Osteoblast (primary cell): ENCODE measurements around the gene NUF2. TPM values are rescaled to one million over a fixed set of nuclear protein-coding genes. Genes with fewer than 3 reads are reported as not detected.

ENCODE experiments used
- DNase-seq: peaks from one replicate; pipeline ENCODE4 v3.0.0; 2011; ENCODE audit warnings: low spot score, mixed read lengths; ENCODE audit not compliant: insufficient read length; ENCODE audit errors: missing footprints
- H2AFZ ChIP-seq: 2 replicates; pipeline ENCODE4 v1.6.0; 2011; ENCODE audit warnings: mild to moderate bottlenecking, low read length
- H3K27ac ChIP-seq: 2 replicates; pipeline ENCODE4 v1.5.1; 2011; ENCODE audit warnings: mild to moderate bottlenecking, low read depth, low read length, moderate library complexity
- H3K27me3 ChIP-seq: 2 replicates; pipeline ENCODE4 v1.6.0; 2012; ENCODE audit warnings: mild to moderate bottlenecking, control low read depth, inconsistent platforms, low read length, moderate library complexity; ENCODE audit not compliant: insufficient read depth
- H3K36me3 ChIP-seq: 2 replicates; pipeline ENCODE4 v1.5.1; 2011; ENCODE audit warnings: mild to moderate bottlenecking, low read length, control low read depth, moderate library complexity; ENCODE audit not compliant: insufficient read depth
- H3K4me1 ChIP-seq: 2 replicates; pipeline ENCODE4 v1.5.1; 2011; ENCODE audit warnings: mild to moderate bottlenecking, low read length, control low read depth, moderate library complexity; ENCODE audit not compliant: insufficient read depth
- H3K4me2 ChIP-seq: 2 replicates; pipeline ENCODE4 v1.6.0; 2011; ENCODE audit warnings: mild to moderate bottlenecking, low read length; ENCODE audit not compliant: insufficient read depth
- H3K4me3 ChIP-seq: fragments of 200-600 bp; sonication (generic); 3 replicates; pipeline ENCODE4 v1.5.1; 2012; ENCODE audit warnings: mild to moderate bottlenecking, low read length, inconsistent platforms; ENCODE audit not compliant: insufficient read depth
- H3K79me2 ChIP-seq: 2 replicates; pipeline ENCODE4 v1.6.0; 2012; ENCODE audit warnings: mild to moderate bottlenecking, low read length, control low read depth, inconsistent platforms; ENCODE audit not compliant: insufficient read depth
- H3K9me3 ChIP-seq: 2 replicates; pipeline ENCODE4 v1.5.1; 2011; ENCODE audit warnings: low read depth, low read length, control low read depth
- H4K20me1 ChIP-seq: 2 replicates; pipeline ENCODE4 v1.6.0; 2012; ENCODE audit warnings: mild to moderate bottlenecking, low read length, control low read depth; ENCODE audit not compliant: insufficient read depth
- CTCF ChIP-seq: IDR thresholded peaks from 2 replicates; pipeline ENCODE4 v1.5.1; 2011; ENCODE audit warnings: mild to moderate bottlenecking, low read depth, low read length, moderate library complexity; ENCODE audit errors: extremely low read depth
- total RNA-seq: library from RNA; depleted of rRNA; stranded (reverse); fragments of >200 nt; gene quantifications from 2 replicates; pipeline ENCODE4 v1.2.3, GENCODE V29; 2012

NUF2 gene
- total RNA-seq, 1 donor = 1.8 TPM

DNA sequence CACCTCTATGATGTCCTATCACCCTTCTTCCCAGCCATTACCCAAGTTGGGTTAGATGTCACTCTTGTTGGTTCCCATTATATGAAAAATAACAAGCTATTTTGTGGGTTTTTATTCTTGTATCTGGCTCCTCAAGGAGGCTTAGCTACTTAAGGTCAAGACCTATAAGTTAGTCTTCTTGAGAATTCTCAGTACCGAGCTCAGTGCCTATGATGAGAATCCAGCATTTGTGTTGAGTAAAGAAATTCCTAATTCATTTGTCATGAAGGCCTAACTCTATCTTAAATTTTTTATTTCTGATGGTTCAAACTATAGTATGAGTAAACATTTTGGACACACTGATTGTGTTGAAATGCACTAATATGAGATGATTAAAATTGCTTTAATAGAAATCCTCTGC, 15.9 kb downstream of the NUF2 start:
- no peaks in the 10 kb centered on the region for H3K79me2 ChIP-seq
- H3K27me3 ChIP-seq = no peaks in the 10 kb centered on the region
- peak overlapping the region; percentile 36 for H3K27ac ChIP-seq
- H4K20me1 ChIP-seq = no peaks in the 10 kb centered on the region
- no peak overlapping the region for H3K4me2 ChIP-seq
- no peaks in the 10 kb centered on the region for H3K4me1 ChIP-seq
- no peak overlapping the region for H3K4me3 ChIP-seq
- no peak for TF ChIP-seq CTCF
- peak overlapping the region; percentile 5 for H2AFZ ChIP-seq
- no peaks in the 10 kb centered on the region for H3K9me3 ChIP-seq
- no peak for DNase-seq
- peaks cover 9% of the 10 kb centered on the region for H3K36me3 ChIP-seq

DNA sequence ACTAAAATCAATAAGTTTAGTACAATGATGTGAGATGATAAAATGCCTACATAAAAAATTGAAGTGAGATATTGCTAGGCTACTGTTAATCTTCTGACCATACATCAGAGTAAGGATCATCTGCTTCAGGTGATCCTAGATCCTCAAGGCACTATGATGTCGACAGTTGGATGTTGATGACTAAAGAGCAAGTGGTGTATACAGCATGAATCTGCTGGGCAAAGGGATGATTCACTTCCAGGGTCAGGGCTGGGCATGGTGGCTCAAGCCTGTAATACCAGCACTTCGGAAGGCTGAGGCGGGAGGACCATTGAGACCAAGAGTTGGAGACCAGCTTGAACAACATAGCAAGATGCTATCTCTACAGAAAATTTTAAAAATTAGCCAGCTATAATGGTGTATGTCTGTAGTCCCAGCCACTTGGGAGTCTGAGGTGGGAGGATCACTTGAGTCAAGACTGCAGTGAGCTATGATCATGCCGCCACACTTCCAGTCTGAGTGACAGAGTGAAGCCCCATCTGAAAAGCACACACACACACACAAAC, 24.6 kb downstream of the NUF2 start:
- H3K27ac ChIP-seq = no peak overlapping the region
- H3K4me3 ChIP-seq = no peak overlapping the region
- no peak for DNase-seq
- no peaks in the 10 kb centered on the region for H3K9me3 ChIP-seq
- H2AFZ ChIP-seq = peak overlapping the region; percentile 56
- H4K20me1 ChIP-seq = no peaks in the 10 kb centered on the region
- H3K27me3 ChIP-seq = no peaks in the 10 kb centered on the region
- no peaks in the 10 kb centered on the region for H3K4me1 ChIP-seq
- no peaks in the 10 kb centered on the region for H3K79me2 ChIP-seq
- H3K4me2 ChIP-seq = no peak overlapping the region
- H3K36me3 ChIP-seq = peaks cover 3% of the 10 kb centered on the region
- no peak for TF ChIP-seq CTCF

DNA sequence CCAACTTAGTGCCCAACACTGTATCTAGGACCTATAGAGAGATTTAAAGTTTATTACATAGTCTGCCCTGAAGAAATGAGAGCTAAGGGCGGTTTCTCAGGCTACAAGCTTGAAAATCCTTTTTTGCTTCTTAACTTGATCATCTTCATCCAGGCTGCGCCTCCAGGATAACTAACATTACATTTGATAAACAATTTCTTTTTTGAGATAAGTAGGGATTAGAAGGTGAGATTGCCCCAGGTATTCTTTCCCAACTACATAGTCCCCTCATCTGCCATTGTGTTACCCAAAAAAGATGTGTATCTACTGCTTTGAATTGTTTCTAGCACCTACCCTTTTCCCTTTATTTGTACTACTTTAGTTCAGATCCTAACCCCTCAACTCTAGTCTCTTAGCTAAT, 25.4 kb downstream of the NUF2 start:
- Histone ChIP-seq H3K4me2 (no peak overlapping the region), H3K9me3 (no peaks in the 10 kb centered on the region), H4K20me1 (no peaks in the 10 kb centered on the region), H2AFZ (peak overlapping the region; percentile 43), H3K79me2 (no peaks in the 10 kb centered on the region), H3K36me3 (peaks cover 6% of the 10 kb centered on the region), H3K4me1 (no peaks in the 10 kb centered on the region), H3K27ac (no peak overlapping the region), H3K4me3 (no peak overlapping the region), H3K27me3 (no peaks in the 10 kb centered on the region)
- TF ChIP-seq CTCF = no peak
- no peak for DNase-seq

- no peaks in the 10 kb centered on the region for H3K27me3 ChIP-seq
- H3K4me3 ChIP-seq = no peak overlapping the region
- TF ChIP-seq CTCF = no peak
These were observed 30.2 kb downstream of the NUF2 start for GRCh38 chr1:163351912-163352311.

More at GRCh38 chr1:163351912-163352311, 30.2 kb downstream of the NUF2 start:
- no peak for DNase-seq
- Histone ChIP-seq H4K20me1 (no peaks in the 10 kb centered on the region), H3K27ac (no peak overlapping the region), H3K36me3 (peaks cover 8% of the 10 kb centered on the region), H3K9me3 (no peaks in the 10 kb centered on the region), H3K4me1 (no peaks in the 10 kb centered on the region), H2AFZ (no peak overlapping the region), H3K4me2 (no peak overlapping the region), H3K79me2 (no peaks in the 10 kb centered on the region)
